Measurements from ENCODE around the gene CLDN14. TPM values are rescaled to one million over a fixed set of nuclear protein-coding genes. Genes with fewer than 3 reads are reported as not detected.

CLDN14 gene
- total and polyA plus RNA-seq, 7 experiments from 2014 or later = not detected

DNA sequence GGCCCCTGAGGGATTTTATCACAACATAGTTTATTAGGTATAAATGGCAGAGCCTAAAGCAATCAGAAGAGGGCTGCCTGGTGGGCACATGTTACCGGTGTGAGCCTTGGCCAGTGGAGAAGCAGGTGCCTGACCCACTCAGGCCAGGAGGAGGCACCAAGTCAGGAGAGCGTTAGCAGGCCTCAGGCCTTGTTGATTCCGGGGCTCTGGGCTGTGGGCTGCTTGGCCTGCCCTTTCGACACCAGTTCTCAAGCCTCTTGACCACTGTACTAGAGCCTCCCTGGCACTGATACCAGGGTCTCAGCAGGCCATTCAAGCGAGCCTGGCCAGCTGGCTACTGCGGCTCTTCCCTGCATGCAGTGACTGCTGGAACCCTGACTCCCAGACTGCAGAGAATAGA is 20.8 kb downstream of the CLDN14 start:
- no peak overlapping the region for H3K4me3 Mint-ChIP-seq
- no peak overlapping the region for H3K27ac ChIP-seq (ENCODE audit: low read depth, low read length)
- no peaks in the 10 kb centered on the region for H3K36me3 Mint-ChIP-seq
- ATAC-seq (no peak), DNase-seq (no peak)
- H3K36me3 ChIP-seq (ENCODE audit: control insufficient read depth in 2 of 3, insufficient read depth in 3 of 3, low read length in 3 of 3) = no peaks in the 10 kb centered on the region
- H3K9me3 Mint-ChIP-seq = no peaks in the 10 kb centered on the region
- H3K4me1 ChIP-seq (ENCODE audit: control insufficient read depth in 2 of 2, insufficient read depth in 2 of 2, low read length in 2 of 2) = no peaks in the 10 kb centered on the region
- ChIA-PET POLR2A (interaction anchor here (0.6 kb wide), 1 partner anchor 427 kb away, joined by 4 read pairs; no protein-coding TSS in a partner anchor), CTCF (no interaction called here)
- H3K4me1 Mint-ChIP-seq = peaks cover 0 to 3% (median 0%) of the 10 kb centered on the region in 7 donors
- no peak overlapping the region for H3K4me3 ChIP-seq (ENCODE audit: low read length)
- H3K9me3 ChIP-seq (ENCODE audit: control insufficient read depth in 2 of 3, low read length in 3 of 3) = no peaks in the 10 kb centered on the region
- H3K27ac Mint-ChIP-seq = no peak overlapping the region
- H3K27me3 ChIP-seq (ENCODE audit: control insufficient read depth in 2 of 2, insufficient read depth in 2 of 2, low read length in 2 of 2) = no peaks in the 10 kb centered on the region
- intact Hi-C loops (cut with micrococcal nuclease) = no loop called here
- H3K27me3 Mint-ChIP-seq = peaks cover 0 to 8% (median 8%) of the 10 kb centered on the region in 5 donors

DNA sequence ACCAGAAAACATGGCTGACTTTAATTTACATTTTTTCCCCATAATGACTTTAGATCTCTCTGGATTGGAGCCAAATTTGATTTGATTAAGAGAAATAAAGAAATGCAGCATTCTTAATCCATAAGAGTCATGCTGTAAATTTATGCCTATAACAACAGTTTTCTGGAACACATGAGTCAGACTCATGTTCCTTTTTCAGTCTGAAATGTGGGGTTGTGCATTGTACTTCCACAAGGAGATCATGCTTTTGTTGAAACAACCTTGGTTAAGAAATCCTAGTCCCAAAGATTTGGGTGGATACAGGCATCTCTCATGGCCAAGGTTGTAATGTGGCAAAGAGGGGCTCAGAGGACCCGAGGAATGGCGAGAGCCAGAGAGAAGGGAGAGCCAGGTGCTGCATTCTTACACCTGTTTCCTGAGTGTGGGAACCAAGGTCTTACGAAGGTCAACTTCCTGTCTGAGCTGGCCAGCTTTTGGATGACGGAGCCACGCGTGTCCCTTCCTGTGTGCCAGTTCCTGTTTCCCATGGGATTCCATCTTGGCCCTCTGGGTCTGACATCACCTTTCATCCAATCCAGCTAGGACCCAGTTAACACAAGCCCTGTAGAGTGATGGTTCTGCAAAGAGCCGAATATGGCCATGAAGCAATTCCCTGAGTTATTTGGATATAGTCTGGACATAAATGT is 23.1 kb downstream of the CLDN14 start:
- Mint-ChIP-seq H3K4me3 (no peak overlapping the region), H3K27me3 (peaks cover 0 to 8% (median 0%) of the 10 kb centered on the region in 5 donors), H3K9me3 (no peaks in the 10 kb centered on the region), H3K27ac (no peak overlapping the region), H3K36me3 (no peaks in the 10 kb centered on the region), H3K4me1 (no peaks in the 10 kb centered on the region)
- Histone ChIP-seq H3K36me3 (ENCODE audit: control insufficient read depth in 2 of 3, insufficient read depth in 3 of 3, low read length in 3 of 3) (no peaks in the 10 kb centered on the region), H3K4me1 (ENCODE audit: control insufficient read depth in 2 of 2, insufficient read depth in 2 of 2, low read length in 2 of 2) (no peaks in the 10 kb centered on the region), H3K4me3 (ENCODE audit: low read length) (no peak overlapping the region), H3K27me3 (ENCODE audit: control insufficient read depth in 2 of 2, insufficient read depth in 2 of 2, low read length in 2 of 2) (no peaks in the 10 kb centered on the region), H3K27ac (ENCODE audit: low read depth, low read length) (no peak overlapping the region), H3K9me3 (ENCODE audit: control insufficient read depth in 2 of 3, low read length in 3 of 3) (no peaks in the 10 kb centered on the region)
- ATAC-seq (no peak), DNase-seq (no peak)
- POLR2A ChIA-PET = no interaction called here
- CTCF ChIA-PET = no interaction called here
- intact Hi-C loops (cut with micrococcal nuclease) = no loop called here

- Mint-ChIP-seq H3K4me3 (no peak overlapping the region), H3K27ac (no peak overlapping the region), H3K36me3 (no peaks in the 10 kb centered on the region), H3K9me3 (no peaks in the 10 kb centered on the region), H3K4me1 (no peaks in the 10 kb centered on the region), H3K27me3 (peaks cover 0 to 8% (median 0%) of the 10 kb centered on the region in 5 donors)
- ChIA-PET CTCF (no interaction called here), POLR2A (no interaction called here)
- ATAC-seq (no peak), DNase-seq (no peak)
- no peaks in the 10 kb centered on the region for H3K27me3 ChIP-seq (ENCODE audit: control insufficient read depth in 2 of 2, insufficient read depth in 2 of 2, low read length in 2 of 2)
- H3K36me3 ChIP-seq (ENCODE audit: control insufficient read depth in 2 of 3, insufficient read depth in 3 of 3, low read length in 3 of 3) = no peaks in the 10 kb centered on the region
- H3K4me1 ChIP-seq (ENCODE audit: control insufficient read depth in 2 of 2, insufficient read depth in 2 of 2, low read length in 2 of 2) = no peaks in the 10 kb centered on the region
- intact Hi-C loops (cut with micrococcal nuclease) = no loop called here
- no peak overlapping the region for H3K4me3 ChIP-seq (ENCODE audit: low read length)
- H3K27ac ChIP-seq (ENCODE audit: low read depth, low read length) = no peak overlapping the region
- H3K9me3 ChIP-seq (ENCODE audit: control insufficient read depth in 2 of 3, low read length in 3 of 3) = no peaks in the 10 kb centered on the region
Measured at GRCh38 chr21:36454706-36455105, 25.2 kb downstream of the CLDN14 start.

- H3K27ac Mint-ChIP-seq = no peak overlapping the region
- H3K4me1 Mint-ChIP-seq = no peaks in the 10 kb centered on the region
- Histone ChIP-seq H3K36me3 (ENCODE audit: control insufficient read depth in 2 of 3, insufficient read depth in 3 of 3, low read length in 3 of 3) (no peaks in the 10 kb centered on the region), H3K27me3 (ENCODE audit: control insufficient read depth in 2 of 2, insufficient read depth in 2 of 2, low read length in 2 of 2) (no peaks in the 10 kb centered on the region), H3K9me3 (ENCODE audit: control insufficient read depth in 2 of 3, low read length in 3 of 3) (no peaks in the 10 kb centered on the region), H3K4me3 (ENCODE audit: low read length) (no peak overlapping the region), H3K27ac (ENCODE audit: low read depth, low read length) (no peak overlapping the region), H3K4me1 (ENCODE audit: control insufficient read depth in 2 of 2, insufficient read depth in 2 of 2, low read length in 2 of 2) (no peaks in the 10 kb centered on the region)
- CTCF ChIA-PET = no interaction called here
- intact Hi-C loops (cut with micrococcal nuclease) = no loop called here
- no peaks in the 10 kb centered on the region for H3K36me3 Mint-ChIP-seq
- H3K4me3 Mint-ChIP-seq = no peak overlapping the region
- ATAC-seq = no peak
- no peaks in the 10 kb centered on the region for H3K9me3 Mint-ChIP-seq
- H3K27me3 Mint-ChIP-seq = peaks cover 0 to 8% (median 0%) of the 10 kb centered on the region in 5 donors
- POLR2A ChIA-PET = no interaction called here
- no peak for DNase-seq
Measured at GRCh38 chr21:36454093-36454531, 25.8 kb downstream of the CLDN14 start.

DNA sequence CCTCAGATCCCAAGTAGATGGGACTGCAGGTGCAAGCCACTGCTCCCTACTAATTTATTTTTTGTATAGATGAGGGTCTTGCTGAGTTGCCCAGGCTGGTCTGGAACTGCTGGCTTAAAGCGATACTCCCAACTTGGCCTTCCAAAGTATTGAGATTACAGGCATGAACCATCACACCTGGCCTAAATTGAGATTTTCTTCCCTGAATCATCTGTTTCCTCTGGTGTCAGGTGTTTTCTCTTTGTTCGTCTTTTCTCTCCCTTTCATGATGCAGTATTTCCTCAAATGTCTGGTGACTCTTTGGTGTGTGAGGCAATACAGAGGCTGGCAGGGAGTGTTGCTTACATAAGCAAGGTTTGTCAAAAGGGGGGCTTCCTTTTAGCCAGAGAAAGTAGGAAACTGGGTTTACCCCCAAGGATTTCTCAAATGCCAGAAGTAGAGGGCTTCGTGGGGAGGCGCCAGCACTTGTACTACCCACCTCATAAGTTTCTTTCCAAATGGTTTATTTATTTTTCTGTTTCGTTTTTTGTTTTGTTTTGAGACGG is 27.6 kb downstream of the CLDN14 start:
- Histone ChIP-seq H3K9me3 (ENCODE audit: control insufficient read depth in 2 of 3, low read length in 3 of 3) (no peaks in the 10 kb centered on the region), H3K4me1 (ENCODE audit: control insufficient read depth in 2 of 2, insufficient read depth in 2 of 2, low read length in 2 of 2) (no peaks in the 10 kb centered on the region), H3K27me3 (ENCODE audit: control insufficient read depth in 2 of 2, insufficient read depth in 2 of 2, low read length in 2 of 2) (no peaks in the 10 kb centered on the region), H3K4me3 (ENCODE audit: low read length) (no peak overlapping the region), H3K36me3 (ENCODE audit: control insufficient read depth in 2 of 3, insufficient read depth in 3 of 3, low read length in 3 of 3) (no peaks in the 10 kb centered on the region), H3K27ac (ENCODE audit: low read depth, low read length) (no peak overlapping the region)
- Mint-ChIP-seq H3K9me3 (no peaks in the 10 kb centered on the region), H3K4me3 (no peak overlapping the region), H3K36me3 (no peaks in the 10 kb centered on the region), H3K4me1 (no peaks in the 10 kb centered on the region), H3K27me3 (peaks cover 0 to 8% (median 0%) of the 10 kb centered on the region in 5 donors), H3K27ac (no peak overlapping the region)
- ChIA-PET POLR2A (no interaction called here), CTCF (no interaction called here)
- no peak for ATAC-seq
- DNase-seq = no peak
- intact Hi-C loops (cut with micrococcal nuclease) = no loop called here

DNA sequence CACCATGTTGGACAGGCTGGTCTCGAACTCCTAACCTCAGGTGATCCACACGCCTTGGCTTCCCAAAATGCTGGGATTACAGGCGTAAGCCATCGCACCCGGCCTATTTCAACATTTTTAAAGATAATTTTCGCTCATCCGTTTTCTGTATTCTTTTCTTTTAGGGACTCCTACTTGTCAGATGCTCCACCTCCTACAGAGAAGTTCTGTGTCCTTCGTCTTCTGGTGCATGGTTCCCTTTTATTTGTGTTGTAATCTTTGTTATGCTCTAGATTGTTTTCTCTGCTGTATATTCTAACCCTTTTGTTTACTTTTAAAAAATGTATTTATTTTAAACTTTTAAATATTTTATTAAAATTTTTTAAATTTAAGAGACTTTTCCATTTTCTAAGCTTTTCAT is 28.4 kb downstream of the CLDN14 start:
- H3K4me3 ChIP-seq (ENCODE audit: low read length) = no peak overlapping the region
- CTCF ChIA-PET = no interaction called here
- no peaks in the 10 kb centered on the region for H3K9me3 ChIP-seq (ENCODE audit: control insufficient read depth in 2 of 3, low read length in 3 of 3)
- Mint-ChIP-seq H3K4me1 (no peaks in the 10 kb centered on the region), H3K27me3 (peaks cover 0 to 6% (median 0%) of the 10 kb centered on the region in 5 donors), H3K9me3 (no peaks in the 10 kb centered on the region), H3K36me3 (no peaks in the 10 kb centered on the region), H3K27ac (no peak overlapping the region), H3K4me3 (no peak overlapping the region)
- no peaks in the 10 kb centered on the region for H3K36me3 ChIP-seq (ENCODE audit: control insufficient read depth in 2 of 3, insufficient read depth in 3 of 3, low read length in 3 of 3)
- H3K4me1 ChIP-seq (ENCODE audit: control insufficient read depth in 2 of 2, insufficient read depth in 2 of 2, low read length in 2 of 2) = no peaks in the 10 kb centered on the region
- POLR2A ChIA-PET = no interaction called here
- no peak overlapping the region for H3K27ac ChIP-seq (ENCODE audit: low read depth, low read length)
- H3K27me3 ChIP-seq (ENCODE audit: control insufficient read depth in 2 of 2, insufficient read depth in 2 of 2, low read length in 2 of 2) = no peaks in the 10 kb centered on the region
- no peak for DNase-seq
- no peak for ATAC-seq
- intact Hi-C loops (cut with micrococcal nuclease) = no loop called here

DNA sequence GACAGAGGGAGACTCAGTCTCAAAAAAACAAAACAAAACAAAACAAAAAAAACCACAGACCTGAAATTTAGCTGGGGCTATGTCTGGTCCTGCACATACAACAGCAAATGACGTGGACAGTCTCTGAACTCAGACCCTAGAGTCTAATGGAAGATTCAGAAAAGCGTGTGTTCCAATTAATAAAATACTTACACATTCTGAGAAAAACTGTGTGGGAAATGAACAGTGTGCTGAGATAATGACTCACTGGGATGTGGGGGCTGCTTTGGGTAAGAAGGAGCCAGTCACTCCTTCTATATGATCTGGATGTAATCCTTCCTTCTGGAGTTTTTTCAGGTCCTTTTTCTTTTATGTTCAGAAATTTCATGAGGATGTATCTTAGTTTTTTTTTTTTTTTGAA is 29.4 kb downstream of the CLDN14 start:
- intact Hi-C loops (cut with micrococcal nuclease) = no loop called here

More for the DNA sequence above, 29.4 kb downstream of the CLDN14 start:
- H3K36me3 ChIP-seq (ENCODE audit: control insufficient read depth in 2 of 3, insufficient read depth in 3 of 3, low read length in 3 of 3) = no peaks in the 10 kb centered on the region
- H3K9me3 ChIP-seq (ENCODE audit: control insufficient read depth in 2 of 3, low read length in 3 of 3) = no peaks in the 10 kb centered on the region
- CTCF ChIA-PET = no interaction called here
- no peaks in the 10 kb centered on the region for H3K27me3 ChIP-seq (ENCODE audit: control insufficient read depth in 2 of 2, insufficient read depth in 2 of 2, low read length in 2 of 2)
- no peak overlapping the region for H3K4me3 Mint-ChIP-seq
- no peak overlapping the region for H3K27ac ChIP-seq (ENCODE audit: low read depth, low read length)
- no peaks in the 10 kb centered on the region for H3K4me1 Mint-ChIP-seq
- no peak overlapping the region for H3K4me3 ChIP-seq (ENCODE audit: low read length)
- peaks cover 0 to 6% (median 0%) of the 10 kb centered on the region in 5 donors for H3K27me3 Mint-ChIP-seq
- no peaks in the 10 kb centered on the region for H3K9me3 Mint-ChIP-seq
- H3K36me3 Mint-ChIP-seq = no peaks in the 10 kb centered on the region
- H3K4me1 ChIP-seq (ENCODE audit: control insufficient read depth in 2 of 2, insufficient read depth in 2 of 2, low read length in 2 of 2) = no peaks in the 10 kb centered on the region
- H3K27ac Mint-ChIP-seq = no peak overlapping the region
- POLR2A ChIA-PET = no interaction called here
- no peak for ATAC-seq
- DNase-seq = no peak
